ENCODE measurements around the gene SENP5. TPM values are rescaled to one million over a fixed set of nuclear protein-coding genes. Genes with fewer than 3 reads are reported as not detected.

The SENP5 gene
- total RNA-seq, 1 donor from 2014 or later: 47.3 TPM

- H3K27me3 Mint-ChIP-seq (ENCODE audit: low read depth): no peaks in the 10 kb centered on the region
- peaks cover 37% of the 10 kb centered on the region for H3K36me3 Mint-ChIP-seq
- H3K27ac Mint-ChIP-seq: no peak overlapping the region
Observed at GRCh38 chr3:196902296-196902695, 34.6 kb downstream of the SENP5 start.

GRCh38 chr3:196903740-196904139 is 36.0 kb downstream of the SENP5 start:
- Mint-ChIP-seq H3K4me3 (no peak overlapping the region), H3K4me1 (no peaks in the 10 kb centered on the region), H3K36me3 (peaks cover 47% of the 10 kb centered on the region), H3K27ac (no peak overlapping the region), H3K27me3 (ENCODE audit: low read depth) (no peaks in the 10 kb centered on the region), H3K9me3 (no peaks in the 10 kb centered on the region)
- DNase-seq (ENCODE audit: low spot score in 2 of 2, unreplicated experiment in 2 of 2): no peak
- TF ChIP-seq CTCF (IDR thresholded peaks at IDR 0.05; ENCODE audit: unreplicated experiment): no peak

More at GRCh38 chr3:196902296-196902695, 34.6 kb downstream of the SENP5 start:
- no peaks in the 10 kb centered on the region for H3K4me1 Mint-ChIP-seq
- TF ChIP-seq CTCF (IDR thresholded peaks at IDR 0.05; ENCODE audit: unreplicated experiment): no peak
- no peak overlapping the region for H3K4me3 Mint-ChIP-seq
- no peaks in the 10 kb centered on the region for H3K9me3 Mint-ChIP-seq
- no peak for DNase-seq (ENCODE audit: low spot score in 2 of 2, unreplicated experiment in 2 of 2)

GRCh38 chr3:196914866-196915265 is 47.1 kb downstream of the SENP5 start:
- H3K27ac Mint-ChIP-seq: no peak overlapping the region
- H3K9me3 Mint-ChIP-seq: peaks cover 11% of the 10 kb centered on the region
- H3K4me1 Mint-ChIP-seq: no peaks in the 10 kb centered on the region
- TF ChIP-seq CTCF (IDR thresholded peaks at IDR 0.05; ENCODE audit: unreplicated experiment): no peak
- peaks cover 28% of the 10 kb centered on the region for H3K36me3 Mint-ChIP-seq
- no peak for DNase-seq (ENCODE audit: low spot score in 2 of 2, unreplicated experiment in 2 of 2)
- H3K4me3 Mint-ChIP-seq: no peak overlapping the region
- H3K27me3 Mint-ChIP-seq (ENCODE audit: low read depth): no peaks in the 10 kb centered on the region

GRCh38 chr3:196915375-196915774 is 47.7 kb downstream of the SENP5 start:
- Mint-ChIP-seq H3K36me3 (peaks cover 25% of the 10 kb centered on the region), H3K27me3 (ENCODE audit: low read depth) (no peaks in the 10 kb centered on the region), H3K4me3 (no peak overlapping the region), H3K4me1 (no peaks in the 10 kb centered on the region), H3K27ac (no peak overlapping the region), H3K9me3 (peaks cover 9% of the 10 kb centered on the region)
- TF ChIP-seq CTCF (IDR thresholded peaks at IDR 0.05; ENCODE audit: unreplicated experiment): no peak
- DNase-seq (ENCODE audit: low spot score in 2 of 2, unreplicated experiment in 2 of 2): no peak

DNA sequence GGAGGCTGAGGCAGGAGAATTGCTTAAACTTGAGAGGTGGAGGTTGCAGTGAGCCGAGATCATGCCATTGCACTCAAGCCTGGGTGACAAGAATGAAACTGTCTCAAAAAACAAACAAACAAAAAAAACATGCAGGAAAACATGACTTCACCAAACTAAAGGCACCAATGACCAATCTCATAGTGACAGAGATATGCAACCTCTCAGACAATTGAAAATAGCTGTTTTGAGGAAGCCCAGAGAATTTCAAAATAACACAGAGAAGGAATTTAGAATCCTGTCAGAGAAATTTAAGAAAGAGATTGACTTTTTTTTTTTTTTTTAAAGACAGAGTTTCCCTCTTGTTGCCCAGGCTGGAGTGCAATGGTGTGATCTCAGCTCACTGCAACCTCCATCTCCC is 48.5 kb downstream of the SENP5 start:
- H3K27ac Mint-ChIP-seq: no peak overlapping the region
- no peaks in the 10 kb centered on the region for H3K27me3 Mint-ChIP-seq (ENCODE audit: low read depth)
- no peak overlapping the region for H3K4me3 Mint-ChIP-seq
- no peak for TF ChIP-seq CTCF (IDR thresholded peaks at IDR 0.05; ENCODE audit: unreplicated experiment)
- DNase-seq (ENCODE audit: low spot score in 2 of 2, unreplicated experiment in 2 of 2): no peak
- peaks cover 25% of the 10 kb centered on the region for H3K36me3 Mint-ChIP-seq
- H3K9me3 Mint-ChIP-seq: peaks cover 9% of the 10 kb centered on the region
- H3K4me1 Mint-ChIP-seq: no peaks in the 10 kb centered on the region

DNA sequence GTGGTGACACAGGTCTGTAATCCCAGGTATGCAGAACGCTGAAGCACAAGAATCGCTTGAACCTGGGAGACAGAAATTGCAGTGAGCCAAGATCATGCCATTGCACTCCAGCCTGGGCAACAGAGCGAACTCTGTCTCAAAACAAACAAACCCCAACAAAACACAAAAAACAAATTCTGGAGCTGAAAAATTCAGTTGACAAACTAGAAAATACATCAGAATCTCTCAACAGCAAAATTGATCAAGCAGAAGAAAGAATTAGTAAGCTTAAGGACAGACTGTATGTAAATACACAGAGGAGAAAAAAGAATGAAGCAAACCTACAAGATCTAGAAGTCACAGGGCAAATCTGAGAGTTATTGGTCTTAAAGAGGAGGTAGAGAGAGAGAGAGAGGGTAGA is 49.3 kb downstream of the SENP5 start:
- Mint-ChIP-seq H3K27me3 (ENCODE audit: low read depth) (no peaks in the 10 kb centered on the region), H3K27ac (no peak overlapping the region), H3K4me3 (no peak overlapping the region), H3K36me3 (peaks cover 25% of the 10 kb centered on the region), H3K4me1 (no peaks in the 10 kb centered on the region), H3K9me3 (peaks cover 9% of the 10 kb centered on the region)
- no peak for DNase-seq (ENCODE audit: low spot score in 2 of 2, unreplicated experiment in 2 of 2)
- no peak for TF ChIP-seq CTCF (IDR thresholded peaks at IDR 0.05; ENCODE audit: unreplicated experiment)

Measured in mesothelial cell of epicardium (in vitro differentiated cells).